ENCODE data around the gene TFB1M.
"Not testable (repeated sequence)": the region's sequence is repeated elsewhere in the genome, so short reads cannot be mapped to it uniquely, and the experiment has no call there.

Gene TFB1M

GRCh38 chr6:155306958-155307357, 7.3 kb downstream of the TFB1M start:
- no peak overlapping the region for H3K4me3 ChIP-seq (ENCODE audit: low read depth, low read length)

- H3K4me3 ChIP-seq (ENCODE audit: low read depth, low read length) = no peak overlapping the region
Measured at GRCh38 chr6:155303361-155303870, 10.9 kb downstream of the TFB1M start.

- no peak overlapping the region for H3K4me3 ChIP-seq (ENCODE audit: low read depth, low read length)
Measured at GRCh38 chr6:155301867-155302266, 12.4 kb downstream of the TFB1M start.

- H3K4me3 ChIP-seq (ENCODE audit: low read depth, low read length) = no peak overlapping the region
Measured at GRCh38 chr6:155297669-155298068, 16.6 kb downstream of the TFB1M start.

GRCh38 chr6:155292711-155293110, 21.6 kb downstream of the TFB1M start:
- H3K4me3 ChIP-seq (ENCODE audit: low read depth, low read length) = no peak overlapping the region

- H3K4me3 ChIP-seq (ENCODE audit: low read depth, low read length) = no peak overlapping the region
Measured at GRCh38 chr6:155291291-155291690, 23.0 kb downstream of the TFB1M start.

- H3K4me3 ChIP-seq (ENCODE audit: low read depth, low read length) = no peak overlapping the region
Measured at GRCh38 chr6:155290491-155290890, 23.8 kb downstream of the TFB1M start.

GRCh38 chr6:155287762-155288161, 26.5 kb downstream of the TFB1M start:
- H3K4me3 ChIP-seq (ENCODE audit: low read depth, low read length) = no peak overlapping the region

GRCh38 chr6:155284775-155285174, 29.5 kb downstream of the TFB1M start:
- H3K4me3 ChIP-seq (ENCODE audit: low read depth, low read length) = no peak overlapping the region

- H3K4me3 ChIP-seq (ENCODE audit: low read depth, low read length) = no peak overlapping the region
Measured at GRCh38 chr6:155278319-155279049, 35.8 kb downstream of the TFB1M start.

- no peak overlapping the region for H3K4me3 ChIP-seq (ENCODE audit: low read depth, low read length)
Measured at GRCh38 chr6:155276638-155277037, 37.6 kb downstream of the TFB1M start.

- no peak overlapping the region for H3K4me3 ChIP-seq (ENCODE audit: low read depth, low read length)
Measured at GRCh38 chr6:155275808-155276480, 38.3 kb downstream of the TFB1M start.

- no peak overlapping the region for H3K4me3 ChIP-seq (ENCODE audit: low read depth, low read length)
Measured at GRCh38 chr6:155274533-155274932, 39.8 kb downstream of the TFB1M start.

GRCh38 chr6:155274106-155274505, 40.2 kb downstream of the TFB1M start:
- no peak overlapping the region for H3K4me3 ChIP-seq (ENCODE audit: low read depth, low read length)

GRCh38 chr6:155273431-155273830, 40.9 kb downstream of the TFB1M start:
- H3K4me3 ChIP-seq (ENCODE audit: low read depth, low read length) = no peak overlapping the region

- no peak overlapping the region for H3K4me3 ChIP-seq (ENCODE audit: low read depth, low read length)
Measured at GRCh38 chr6:155272353-155273232, 41.7 kb downstream of the TFB1M start.

- H3K4me3 ChIP-seq (ENCODE audit: low read depth, low read length) = no peak overlapping the region
Measured at GRCh38 chr6:155271145-155271544, 43.1 kb downstream of the TFB1M start.

- no peak overlapping the region for H3K4me3 ChIP-seq (ENCODE audit: low read depth, low read length)
Measured at GRCh38 chr6:155270561-155271091, 43.7 kb downstream of the TFB1M start.

GRCh38 chr6:155269765-155270164, 44.5 kb downstream of the TFB1M start:
- no peak overlapping the region for H3K4me3 ChIP-seq (ENCODE audit: low read depth, low read length)

- H3K4me3 ChIP-seq (ENCODE audit: low read depth, low read length) = not testable (repeated sequence)
Measured at GRCh38 chr6:155268088-155268867, 46.0 kb downstream of the TFB1M start.

All from iPS-11a (cell line).